Stimulated activated CD8-positive, alpha-beta memory T cell treated with anti-CD3 and anti-CD28 coated beads, Interleukin-4, amount 100 ng/mL, for 4 hours (primary cell): ENCODE results near the gene CBLB.
"Not testable (repeated sequence)": the region's sequence is repeated elsewhere in the genome, so short reads cannot be mapped to it uniquely, and the experiment has no call there.

ENCODE experiments used
- DNase-seq, 2 donors: peaks; one replicate each; pipeline ENCODE4 v3.0.0-alpha.2; 2020; ENCODE audit warnings: low read depth in 2 of 2, low spot score in 1 of 2

The CBLB gene

DNA sequence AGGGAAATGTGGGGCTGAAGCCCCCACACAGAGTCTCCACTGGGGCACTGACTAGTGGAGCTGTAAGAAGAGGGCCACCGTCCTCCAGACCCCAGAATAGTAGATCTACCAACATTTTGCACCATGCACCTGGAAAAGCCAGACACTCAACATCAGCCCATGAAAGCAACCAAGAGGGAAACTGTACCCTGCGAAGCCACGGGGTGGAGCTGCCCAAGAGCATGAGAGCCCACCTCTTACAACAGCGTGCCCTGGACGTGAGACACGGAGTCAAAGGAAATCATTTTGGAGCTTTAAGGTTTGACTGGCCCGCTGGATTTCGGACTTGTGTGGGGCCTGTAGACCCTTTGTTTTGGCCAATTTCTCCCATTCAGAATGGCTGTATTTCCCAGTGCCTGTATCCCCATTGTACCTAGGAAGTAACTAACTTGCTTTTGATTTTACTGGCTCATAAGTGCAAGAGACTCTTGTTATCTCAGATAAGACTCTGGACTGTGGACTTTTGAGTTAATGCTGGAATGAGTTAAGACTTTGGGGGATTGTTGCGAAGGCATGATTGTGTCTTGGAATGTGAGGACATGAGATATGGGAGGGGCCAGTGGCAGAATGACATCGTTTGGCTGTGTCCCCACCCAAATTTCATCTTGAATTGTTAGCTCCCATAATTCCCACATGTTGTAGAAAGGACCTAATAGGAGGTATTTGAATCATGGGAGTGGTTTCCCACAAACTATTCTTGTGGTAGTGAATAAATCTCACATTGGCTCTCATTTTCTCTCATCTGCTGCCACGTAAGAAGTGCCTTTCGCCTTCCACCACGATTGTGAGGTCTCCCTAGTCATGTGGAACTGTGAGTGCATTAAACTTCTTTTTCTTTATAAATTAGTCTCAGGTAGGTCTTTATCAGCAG is 105.8 kb downstream of the CBLB start:
- DNase-seq, result no peak

GRCh38 chr3:105762214-105762613 is 106.6 kb downstream of the CBLB start:
- DNase-seq, result not testable (repeated sequence)

- DNase-seq, result no peak
Measured at GRCh38 chr3:105759442-105760078, 109.3 kb downstream of the CBLB start.

DNA sequence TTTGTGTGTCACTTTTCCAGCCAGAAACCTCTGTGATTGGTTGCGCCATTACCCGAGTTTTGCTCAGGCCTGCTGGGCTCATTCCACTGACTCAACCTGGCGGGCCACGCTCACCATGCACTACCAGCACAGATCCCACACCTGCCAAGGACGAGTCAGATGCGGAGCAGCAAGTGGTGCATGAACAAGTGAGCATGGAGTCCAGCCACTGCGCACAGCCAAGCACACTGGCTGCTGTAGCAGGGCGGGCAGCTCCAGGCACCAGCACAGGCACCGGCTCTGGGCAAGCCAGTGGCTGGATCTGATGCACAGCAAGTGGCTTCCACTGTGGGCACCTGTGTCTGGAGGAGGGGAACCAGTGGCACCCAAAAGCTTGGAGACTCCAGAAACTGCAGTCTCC is 110.4 kb downstream of the CBLB start:
- no peak for DNase-seq

DNA sequence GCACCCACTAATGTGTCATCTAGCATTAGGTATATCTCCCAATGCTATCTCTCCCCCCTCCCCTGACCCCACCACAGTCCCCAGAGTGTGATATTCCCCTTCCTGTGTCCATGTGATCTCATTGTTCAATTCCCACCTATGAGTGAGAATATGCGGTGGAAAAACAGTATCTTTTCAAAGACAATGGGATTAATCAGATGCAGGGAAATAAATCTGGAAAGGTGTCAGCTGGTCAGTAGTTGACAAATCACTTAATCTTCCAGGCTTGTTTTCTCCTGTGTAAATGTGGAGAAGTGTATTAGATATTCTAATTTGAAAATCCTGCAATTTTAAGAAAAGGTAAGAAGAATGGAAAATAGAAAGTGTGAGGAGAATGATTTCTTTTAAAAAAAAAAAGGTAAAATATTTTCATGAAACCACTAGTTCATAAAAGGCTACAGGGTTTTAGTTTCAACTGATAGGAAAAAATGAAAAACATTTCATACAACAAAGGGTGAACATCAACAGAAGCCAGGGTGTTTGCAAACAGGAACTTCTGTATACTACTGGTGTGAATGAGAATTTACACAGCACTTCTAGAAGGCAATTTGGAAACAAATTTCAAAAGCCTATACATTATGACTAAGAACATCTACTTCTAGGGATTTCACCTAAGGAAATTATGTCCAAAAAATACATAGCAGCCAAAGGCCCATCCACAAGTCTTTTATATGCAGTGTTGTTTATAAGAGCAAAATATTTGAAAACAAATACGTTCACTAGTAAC is 113.5 kb downstream of the CBLB start:
- no peak for DNase-seq

DNA sequence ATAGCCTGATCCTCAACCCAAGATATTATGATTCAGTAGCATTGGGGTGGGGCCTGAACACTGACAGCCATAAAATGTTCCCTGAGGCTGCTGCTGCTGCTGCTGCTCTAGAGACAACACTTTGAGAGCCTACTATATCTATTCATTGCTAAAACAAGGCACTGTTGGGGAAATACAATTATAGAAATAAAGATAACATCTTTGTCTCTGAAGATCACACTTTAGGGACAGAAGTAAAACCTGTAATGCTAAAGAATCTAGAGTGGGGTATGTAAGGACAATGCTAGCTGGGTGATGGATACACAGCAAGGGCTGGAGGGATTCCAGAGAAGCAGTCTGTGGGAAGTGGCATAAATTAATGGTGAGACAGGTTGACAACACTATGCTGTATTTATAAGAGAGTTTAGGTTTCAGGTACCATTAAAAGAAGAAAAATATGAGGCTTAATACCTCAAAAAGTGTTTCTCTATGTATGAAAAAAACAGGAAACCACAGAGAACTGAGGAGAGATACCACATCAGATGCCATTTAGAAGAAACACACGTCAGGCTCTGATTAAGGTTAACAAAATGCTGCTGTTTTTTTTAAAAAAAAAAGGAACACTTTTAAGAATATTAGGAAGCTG is 115.9 kb downstream of the CBLB start:
- no peak for DNase-seq

- DNase-seq, result no peak
Measured at GRCh38 chr3:105747696-105748095, 121.1 kb downstream of the CBLB start.

DNA sequence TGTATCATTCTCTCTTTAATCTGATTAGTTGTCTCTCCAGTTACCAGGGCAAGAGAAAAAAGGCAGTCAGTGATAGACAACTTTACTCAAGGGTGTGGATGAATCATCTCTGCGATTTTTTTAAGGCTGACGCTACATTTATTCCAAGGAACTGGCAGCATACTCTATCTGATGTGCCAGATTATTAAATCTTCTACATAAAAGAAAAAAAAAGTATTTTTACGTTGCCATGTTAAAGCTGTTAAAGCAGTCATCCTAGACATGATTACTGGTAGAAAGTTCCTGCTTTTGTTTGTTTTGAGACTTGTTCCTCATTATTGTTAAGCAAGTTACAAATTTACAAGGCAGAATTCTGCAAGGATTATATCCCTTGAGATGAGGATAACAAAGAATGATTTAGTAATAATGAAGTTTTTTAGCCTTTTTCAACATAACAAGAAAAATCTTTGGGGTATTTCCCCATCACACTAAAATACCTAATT is 121.7 kb downstream of the CBLB start:
- no peak for DNase-seq

DNA sequence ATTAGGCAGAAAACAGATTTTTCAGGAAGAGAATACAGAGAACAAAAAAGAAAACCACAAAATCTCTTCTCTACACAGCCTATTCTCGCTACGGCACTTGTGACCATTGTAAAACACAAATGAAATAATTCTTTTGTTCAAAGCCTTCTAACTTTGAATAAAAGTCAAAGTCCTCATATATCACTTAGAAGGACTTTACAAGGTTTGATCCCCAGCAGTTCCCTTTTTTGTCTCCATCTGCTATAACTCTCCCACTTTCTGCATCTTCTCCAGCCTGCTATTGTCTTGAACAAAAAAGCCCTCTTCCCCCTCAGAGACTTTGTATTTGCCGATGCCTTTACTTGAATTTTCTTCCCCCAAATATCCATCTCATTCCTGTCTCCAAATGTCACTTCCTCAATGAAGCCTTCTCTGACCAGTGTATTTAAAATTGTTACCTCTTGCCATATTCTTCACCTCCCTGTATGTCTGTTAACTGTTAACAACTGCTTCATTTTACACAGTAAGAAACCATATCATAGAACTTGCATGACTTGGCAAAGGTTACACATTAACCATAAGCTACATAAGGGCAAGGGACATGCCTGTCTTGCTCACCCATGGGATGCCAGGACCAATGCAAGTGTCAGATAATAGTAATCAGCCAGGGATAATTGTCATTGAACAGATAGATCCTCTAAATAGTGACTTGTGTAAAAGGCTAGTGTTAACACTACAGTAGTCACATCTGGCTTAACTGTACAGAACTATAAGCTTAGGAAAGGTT is 122.4 kb downstream of the CBLB start:
- no peak for DNase-seq

- no peak for DNase-seq
Measured at GRCh38 chr3:105745046-105745445, 123.8 kb downstream of the CBLB start.

GRCh38 chr3:105744202-105744601 is 124.6 kb downstream of the CBLB start:
- DNase-seq, result no peak

DNA sequence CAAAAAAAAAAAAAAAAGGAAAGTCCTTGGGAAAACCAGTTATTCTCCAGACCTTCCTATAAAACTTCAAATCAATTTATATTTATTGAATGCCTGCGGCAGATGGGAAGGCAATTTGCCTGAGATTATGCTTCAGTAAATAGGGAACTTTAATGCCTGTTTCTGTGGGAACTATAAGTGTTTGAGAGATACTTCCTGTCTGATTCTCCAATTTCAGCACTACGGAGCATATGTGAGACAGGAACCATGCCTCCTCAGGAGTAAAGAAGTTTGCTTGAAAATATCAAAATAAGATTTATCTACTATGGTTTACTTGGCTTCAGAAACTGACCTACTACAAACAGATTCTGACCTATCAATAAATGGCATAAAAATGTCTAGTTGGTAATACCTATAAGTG is 135.5 kb downstream of the CBLB start:
- DNase-seq, result no peak

- no peak for DNase-seq
Measured at GRCh38 chr3:105731686-105732085, 137.1 kb downstream of the CBLB start.

GRCh38 chr3:105730801-105731354 is 137.9 kb downstream of the CBLB start:
- DNase-seq, result no peak

DNA sequence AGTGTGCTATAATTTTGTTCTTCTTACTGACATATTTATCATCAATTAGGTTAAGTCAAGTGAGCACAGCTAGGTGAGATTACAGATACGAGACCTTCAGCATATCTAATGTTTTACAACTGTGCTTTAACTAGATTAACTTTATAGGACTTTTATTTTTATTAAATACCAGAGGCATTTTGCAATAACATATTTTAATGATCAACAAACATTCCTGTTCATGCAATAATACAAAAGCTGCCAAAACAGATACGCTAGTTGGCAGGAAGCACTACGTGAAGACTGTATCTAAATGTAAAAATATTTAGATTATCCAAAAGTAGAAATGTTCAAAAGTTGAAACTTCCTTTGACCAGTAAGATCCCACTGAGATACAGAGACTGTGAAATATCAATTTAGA is 139.1 kb downstream of the CBLB start:
- no peak for DNase-seq

- no peak for DNase-seq
Measured at GRCh38 chr3:105728771-105729312, 140.0 kb downstream of the CBLB start.

DNA sequence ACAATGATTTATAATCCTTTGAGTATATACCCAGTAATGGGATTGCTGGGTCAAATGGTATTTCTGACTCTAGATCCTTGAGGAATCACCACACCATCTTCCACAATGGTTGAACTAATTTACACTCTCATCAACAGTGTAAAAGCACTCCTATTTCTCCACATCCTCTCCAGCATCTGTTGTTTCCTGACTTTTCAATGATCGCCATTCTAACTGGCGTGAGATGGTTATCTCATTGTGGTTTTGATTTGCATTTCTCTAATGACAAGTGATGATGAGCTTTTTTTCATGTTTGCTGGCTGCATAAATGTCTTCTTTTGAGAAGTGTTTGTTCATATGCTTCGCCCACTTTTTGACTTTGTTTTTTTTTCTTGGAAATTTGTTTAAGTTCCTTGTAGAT is 141.8 kb downstream of the CBLB start:
- not testable (repeated sequence) for DNase-seq

DNA sequence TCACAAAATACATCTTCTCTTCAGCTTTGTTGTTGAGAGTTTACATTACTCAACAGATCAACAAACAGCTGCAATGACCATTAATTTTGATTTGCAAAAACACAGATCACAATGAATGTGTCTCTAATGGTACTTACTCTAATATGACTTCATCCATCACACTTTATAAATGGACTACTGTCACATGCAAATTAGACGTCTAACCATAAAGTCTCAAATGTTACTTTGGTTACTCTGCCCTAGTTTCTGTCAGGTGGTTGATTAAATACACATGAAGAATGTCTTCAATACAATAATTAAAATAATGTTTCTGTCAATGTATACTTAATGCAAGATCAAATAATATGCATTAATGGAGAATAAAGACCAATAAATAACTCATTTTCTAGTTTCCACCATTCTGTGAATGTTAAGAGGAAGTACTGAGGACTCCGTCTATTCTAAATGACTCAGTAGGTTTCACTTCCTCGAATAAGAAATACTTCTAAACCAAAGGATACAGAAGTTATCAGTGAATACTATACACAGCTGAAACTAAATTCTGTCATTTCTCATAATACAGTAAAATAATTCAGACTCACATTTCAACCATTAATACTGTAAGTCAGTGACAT is 145.8 kb downstream of the CBLB start:
- DNase-seq, result no peak

DNA sequence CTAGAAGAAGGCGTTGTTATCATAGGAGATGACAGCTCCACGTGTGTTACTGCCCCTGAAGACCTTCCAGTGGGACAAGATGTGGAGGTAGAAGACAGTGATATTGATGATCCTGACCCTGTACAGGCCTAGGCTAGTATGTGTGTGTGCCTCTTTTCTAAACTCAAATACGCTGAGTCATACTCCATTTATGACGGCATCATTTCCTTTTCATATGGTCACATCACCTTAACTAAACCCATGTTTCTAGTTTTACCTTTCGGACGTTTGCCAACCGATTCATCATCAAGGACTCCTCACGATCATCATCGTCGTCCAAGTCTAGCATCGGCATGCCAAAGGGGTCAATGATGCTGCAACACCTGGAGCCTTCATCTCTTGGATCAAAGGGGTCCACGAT is 149.0 kb downstream of the CBLB start:
- DNase-seq, result no peak
